HT-29 (cell line): ENCODE results near the gene SEC63. TPM values are rescaled to one million over a fixed set of nuclear protein-coding genes. Genes with fewer than 3 reads are reported as not detected.
A peak's percentile ranks its signal among the peaks of the same experiment; 100 is the strongest.
"Not testable (repeated sequence)": the region's sequence is repeated elsewhere in the genome, so short reads cannot be mapped to it uniquely, and the experiment has no call there.

Experiments used
- DNase-seq: peaks from one replicate; pipeline ENCODE4 v3.0.0-alpha.2; 2015; ENCODE audit warnings: low spot score
- total RNA-seq: library from RNA; depleted of rRNA; stranded (reverse); fragments of >200 nt; shearing (Covaris generic); gene quantifications from 2 replicates; pipeline ENCODE4 v1.2.3, GENCODE V29; 2014

The SEC63 gene
- total RNA-seq, 1 experiment from 2014 or later, result 9.6 TPM

DNA sequence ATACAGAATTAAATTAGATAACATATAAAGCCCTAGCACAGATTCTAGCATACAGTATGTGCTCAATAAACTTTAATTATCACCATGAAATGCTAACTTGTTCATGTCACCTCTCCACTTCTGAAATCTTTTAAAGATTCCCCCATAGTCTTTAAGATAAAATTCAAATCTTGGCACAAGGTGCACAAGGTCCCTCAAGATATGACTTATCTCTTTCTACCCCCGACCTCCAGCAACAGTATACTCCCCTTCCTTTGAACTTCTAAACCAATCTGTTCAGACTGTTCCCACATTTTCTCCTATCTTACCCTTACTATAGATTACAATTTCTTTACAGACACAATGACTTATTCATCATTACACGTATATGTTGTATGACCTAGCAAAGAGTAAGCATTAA is 29.0 kb downstream of the SEC63 start:
- no peak for DNase-seq

DNA sequence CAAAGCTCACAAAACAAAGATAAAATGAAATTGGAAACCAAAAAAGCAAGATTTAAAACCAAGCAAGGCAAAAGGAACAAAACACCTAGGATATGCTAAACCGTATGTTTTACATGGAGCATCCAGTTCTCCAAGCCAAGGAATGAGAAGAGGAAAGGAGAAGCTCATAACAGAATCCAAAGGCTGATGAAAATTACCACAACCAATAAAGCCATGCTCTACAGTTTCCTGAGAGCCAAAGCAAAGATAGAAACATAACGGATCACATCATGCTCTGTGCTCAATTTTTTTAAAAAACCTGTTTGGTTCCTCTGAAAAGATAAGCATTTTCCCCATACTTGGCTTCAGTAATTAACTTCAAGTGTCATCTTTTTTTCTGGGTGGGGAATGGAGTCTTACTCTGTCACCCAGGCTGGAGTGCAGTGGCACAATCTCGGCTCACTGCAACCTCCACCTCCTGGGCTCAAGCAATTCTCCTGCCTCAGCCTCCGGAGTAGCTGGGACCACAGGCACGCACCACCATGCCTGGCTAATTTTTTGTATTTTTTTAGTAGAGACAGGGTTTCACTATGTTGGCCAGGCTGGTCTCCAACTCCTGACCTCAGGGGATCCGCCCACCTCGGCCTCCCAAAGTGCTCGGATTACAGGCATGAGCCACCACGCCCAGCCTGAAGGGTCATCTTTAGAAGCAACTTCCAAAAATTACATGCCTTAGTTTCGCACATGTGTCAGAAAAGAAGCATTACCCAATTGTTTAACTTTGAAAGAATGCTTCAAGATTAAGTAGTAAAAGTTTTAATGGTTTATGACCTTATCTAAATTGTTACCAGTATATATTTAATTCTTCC is 31.1 kb downstream of the SEC63 start:
- not testable (repeated sequence) for DNase-seq

DNA sequence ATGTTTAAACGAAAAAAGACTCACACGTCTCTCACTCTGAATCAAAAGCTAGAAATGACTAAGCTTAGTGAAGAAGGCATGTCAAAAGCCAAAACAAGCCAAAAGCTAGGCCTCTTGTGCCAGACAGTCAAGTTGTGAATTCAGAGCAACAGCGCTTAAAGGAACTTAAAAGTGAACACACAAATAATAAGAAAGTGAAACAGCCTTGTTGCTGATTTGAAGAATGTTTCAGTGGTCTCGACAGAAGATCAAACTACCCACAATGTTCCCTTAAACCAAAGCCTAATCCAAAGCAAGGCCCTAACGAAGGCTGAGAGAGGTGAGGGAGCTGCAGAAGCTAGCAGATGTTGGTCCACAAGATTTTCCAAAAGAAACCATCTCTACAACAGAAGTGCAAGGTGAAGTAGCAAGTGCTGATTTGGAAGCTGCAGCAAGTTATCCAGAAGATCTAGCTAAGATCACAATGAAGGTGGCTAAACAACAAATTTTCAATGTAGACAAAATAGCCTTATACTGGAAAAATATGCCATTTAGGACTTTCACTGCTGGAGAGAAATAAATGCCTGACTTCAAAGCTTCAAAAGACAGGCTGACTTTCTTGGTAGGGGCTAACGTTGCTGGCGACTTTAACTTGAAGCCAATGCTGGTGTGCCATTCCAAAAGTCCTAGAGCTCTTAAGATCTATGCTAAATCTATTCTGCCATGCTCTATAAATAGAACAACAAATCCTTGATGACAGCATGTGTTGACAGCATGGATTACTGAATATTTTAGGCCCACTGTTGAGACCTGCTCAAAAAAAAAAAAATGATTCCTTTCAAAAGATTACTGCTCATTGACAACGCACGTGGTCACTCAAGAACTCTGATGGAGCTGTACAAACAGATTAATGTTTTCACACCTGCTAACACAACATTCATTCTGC is 40.3 kb downstream of the SEC63 start:
- no peak for DNase-seq

DNA sequence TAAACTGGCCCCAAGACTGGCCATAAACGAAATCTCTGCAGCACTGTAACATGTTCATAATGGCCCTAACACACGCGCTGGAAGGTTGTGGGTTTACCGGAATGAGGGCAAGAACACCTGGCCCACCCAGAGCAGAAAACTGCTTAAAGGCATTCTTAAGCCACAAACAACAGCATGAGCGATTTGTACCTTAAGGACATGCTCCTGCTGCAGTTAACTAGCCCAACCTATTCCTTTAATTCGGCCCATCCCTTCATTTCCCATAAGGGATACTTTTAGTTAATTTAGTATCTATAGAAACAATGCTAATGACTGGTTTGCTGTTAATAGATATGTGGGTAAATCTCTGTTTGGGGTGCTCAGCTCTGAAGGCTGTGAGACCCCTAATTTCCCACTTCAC is 41.0 kb downstream of the SEC63 start:
- DNase-seq, result not testable (repeated sequence)

DNA sequence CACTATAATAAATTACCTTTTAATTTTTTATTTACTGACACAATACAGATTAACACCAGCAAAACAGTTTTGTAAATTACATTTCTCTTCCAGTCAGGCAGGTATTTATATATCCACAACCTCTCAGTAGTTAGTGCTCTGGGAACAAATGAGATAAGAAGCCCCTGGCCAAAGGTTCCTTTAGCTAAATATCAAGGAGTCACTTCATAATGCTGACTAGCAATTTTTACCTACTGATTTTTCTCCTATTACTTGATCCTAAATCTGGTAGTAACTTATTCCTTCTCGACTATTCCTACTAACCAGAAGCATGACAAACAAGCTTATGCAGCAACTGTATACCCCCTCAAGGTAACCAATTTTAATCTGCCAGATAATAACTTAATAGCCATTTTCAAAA is 46.3 kb downstream of the SEC63 start:
- DNase-seq, result no peak

DNA sequence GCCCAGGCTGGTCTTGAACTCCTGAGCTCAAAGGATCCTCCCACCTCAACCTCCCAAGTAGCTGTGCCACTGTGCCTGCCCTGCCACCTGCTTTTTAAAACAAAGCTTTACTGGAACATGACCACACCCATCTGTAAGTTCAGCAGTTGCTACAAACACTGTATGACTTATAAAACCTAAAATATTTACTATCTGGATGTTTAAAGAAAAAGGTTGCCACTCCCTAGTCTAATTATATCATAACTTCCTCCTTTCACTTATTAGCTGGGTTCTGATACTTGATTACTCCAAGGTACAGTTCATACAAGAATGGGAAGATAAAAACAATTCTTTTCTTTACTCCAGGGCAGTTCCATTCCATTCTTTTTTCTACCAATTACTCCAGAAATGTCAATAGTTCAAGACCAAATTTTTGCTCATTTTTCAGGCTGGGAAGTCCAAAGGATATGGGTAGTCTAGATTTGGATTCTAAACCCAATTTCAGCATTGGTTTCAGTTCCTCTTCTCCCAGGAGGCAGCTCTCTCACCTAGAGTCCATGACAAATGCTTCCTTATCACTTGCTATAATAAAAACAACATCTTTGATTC is 63.1 kb downstream of the SEC63 start:
- no peak for DNase-seq

DNA sequence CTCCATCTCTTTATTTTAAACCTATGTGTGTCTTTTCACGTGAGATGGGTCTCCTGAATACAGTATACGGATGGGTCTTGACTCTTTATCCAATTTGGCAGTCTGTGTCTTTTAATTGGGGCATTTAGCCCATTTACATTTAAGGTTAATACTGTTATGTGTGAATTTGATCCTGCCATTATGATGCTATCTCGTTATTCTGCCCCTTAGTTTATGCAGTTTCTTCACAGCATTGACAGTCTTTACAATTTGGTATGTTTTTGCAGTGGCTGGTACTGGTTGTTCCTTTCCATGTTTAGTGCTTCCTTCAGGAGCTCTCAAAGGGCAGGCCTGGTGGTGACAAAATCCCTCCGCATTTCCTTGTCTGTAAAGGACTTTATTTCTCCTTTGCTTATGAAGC is 67.6 kb downstream of the SEC63 start:
- DNase-seq, result not testable (repeated sequence)

GRCh38 chr6:107885950-107886349 is 72.1 kb downstream of the SEC63 start:
- not testable (repeated sequence) for DNase-seq

DNA sequence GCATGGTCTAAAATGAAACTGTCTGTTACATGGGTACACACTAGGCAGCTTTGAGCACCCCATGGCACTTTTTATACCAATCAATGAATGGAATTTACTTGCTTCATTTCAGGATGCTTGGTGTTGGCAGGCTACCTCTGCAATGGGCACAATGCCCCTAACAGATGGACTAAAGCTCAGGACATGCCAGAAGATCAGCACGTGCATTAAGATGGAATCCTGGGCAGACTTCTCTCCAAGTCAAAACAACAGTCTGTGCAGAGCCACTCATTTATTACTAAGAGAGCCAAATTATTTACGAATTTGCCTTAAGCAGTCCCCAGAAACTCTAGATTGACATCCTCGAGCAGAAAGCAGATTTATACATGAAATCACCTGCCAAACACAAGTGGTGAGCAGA is 78.1 kb downstream of the SEC63 start:
- DNase-seq, result no peak

- no peak for DNase-seq
Measured at GRCh38 chr6:107877968-107878367, 80.0 kb downstream of the SEC63 start.

DNA sequence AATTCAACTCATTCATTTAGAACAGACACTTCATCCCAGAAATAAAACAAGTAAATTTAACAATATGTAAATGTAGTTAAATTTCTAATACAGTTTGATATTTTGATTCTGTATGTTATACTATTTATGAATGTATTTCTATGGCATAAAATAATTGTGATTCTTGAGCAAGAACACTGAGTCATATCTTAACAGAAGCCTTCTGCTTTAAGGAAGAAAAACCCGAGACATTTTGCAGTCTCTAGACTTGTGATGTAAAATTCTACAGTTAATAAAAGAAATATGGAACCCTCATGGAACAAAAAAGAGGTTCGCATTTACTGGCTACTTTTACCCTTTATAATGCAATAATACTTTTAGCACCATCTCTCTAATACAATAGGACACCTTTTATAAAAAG is 86.0 kb downstream of the SEC63 start:
- DNase-seq, result no peak

- not testable (repeated sequence) for DNase-seq
Measured at GRCh38 chr6:107871512-107871911, 86.5 kb downstream of the SEC63 start.

GRCh38 chr6:107871016-107871415 is 87.0 kb downstream of the SEC63 start:
- DNase-seq, result no peak

GRCh38 chr6:107870381-107870780 is 87.6 kb downstream of the SEC63 start:
- DNase-seq, result no peak

- DNase-seq, result no peak
Measured at GRCh38 chr6:107869871-107870270, 88.1 kb downstream of the SEC63 start.

- no peak for DNase-seq
Measured at GRCh38 chr6:107868867-107869611, 89.0 kb downstream of the SEC63 start.

GRCh38 chr6:107867302-107867615 is 90.7 kb downstream of the SEC63 start:
- DNase-seq, result no peak

GRCh38 chr6:107866606-107867301 is 91.3 kb downstream of the SEC63 start:
- peak; percentile 59 for DNase-seq

- DNase-seq, result no peak
Measured at GRCh38 chr6:107864226-107865127, 93.5 kb downstream of the SEC63 start.

GRCh38 chr6:107862383-107862782 is 95.6 kb downstream of the SEC63 start:
- DNase-seq, result no peak
